ENCODE results near the gene GALNT12. TPM values are rescaled to one million over a fixed set of nuclear protein-coding genes. Genes with fewer than 3 reads are reported as not detected.

Gene GALNT12
- total and polyA plus RNA-seq, 2 donors (not counting 1 experiment from before 2014, with no cell fraction given): 3.2 to 4.5 TPM

GRCh38 chr9:98821831-98822230 lies 14.4 kb downstream of the GALNT12 start:
- no peak for DNase-seq
- no peak for ATAC-seq (ENCODE audit: low read depth)
- intact Hi-C loops (cut with micrococcal nuclease): no loop called here
- H3K27me3 ChIP-seq (replicated peaks in 1 of 4; ENCODE audit: control extremely low read depth in 1 of 4, control insufficient read depth in 3 of 4, insufficient read depth in 4 of 4, low read length in 3 of 4): no peaks in the 10 kb centered on the region
- H2AFZ ChIP-seq (ENCODE audit: insufficient read depth, low read depth, low read length, poor library complexity, severe bottlenecking): no peak overlapping the region
- H3K79me2 ChIP-seq (ENCODE audit: control insufficient read depth, insufficient read depth, low read length): no peaks in the 10 kb centered on the region
- WGBS (ENCODE audit: insufficient coverage): 100% methylated on average over 2 of the region's 2 CpGs
- CTCF ChIA-PET: no interaction called here
- H3K4me1 ChIP-seq (ENCODE audit: control insufficient read depth in 2 of 2, insufficient read depth in 2 of 2, low read length in 2 of 2): no peaks in the 10 kb centered on the region
- Mint-ChIP-seq H3K9me3 (ENCODE audit: insufficient read depth) (no peaks in the 10 kb centered on the region), H3K27me3 (no peaks in the 10 kb centered on the region), H3K4me1 (no peaks in the 10 kb centered on the region), H3K27ac (no peak overlapping the region), H3K4me3 (no peak overlapping the region)
- H4K20me1 ChIP-seq (ENCODE audit: control insufficient read depth, insufficient read depth, low read length, poor library complexity, severe bottlenecking): no peaks in the 10 kb centered on the region
- no peaks in the 10 kb centered on the region for H3K36me3 ChIP-seq (replicated peaks in 1 of 2; ENCODE audit: control extremely low read depth in 1 of 2, control insufficient read depth in 1 of 2, extremely low read depth in 1 of 2, insufficient read depth in 2 of 2, low read length in 1 of 2)
- POLR2A ChIA-PET: no interaction called here
- no peak overlapping the region for H3K4me2 ChIP-seq (replicated peaks; ENCODE audit: low read depth, low read length, poor library complexity, severe bottlenecking)
- H3K9ac ChIP-seq (ENCODE audit: low read length): no peak overlapping the region
- TF ChIP-seq EZH2 (IDR thresholded peaks at IDR 0.05; ENCODE audit: borderline replicate concordance, insufficient read depth, low read depth, low read length, poor library complexity, severe bottlenecking): no peak
- TF ChIP-seq, protein P1, sequence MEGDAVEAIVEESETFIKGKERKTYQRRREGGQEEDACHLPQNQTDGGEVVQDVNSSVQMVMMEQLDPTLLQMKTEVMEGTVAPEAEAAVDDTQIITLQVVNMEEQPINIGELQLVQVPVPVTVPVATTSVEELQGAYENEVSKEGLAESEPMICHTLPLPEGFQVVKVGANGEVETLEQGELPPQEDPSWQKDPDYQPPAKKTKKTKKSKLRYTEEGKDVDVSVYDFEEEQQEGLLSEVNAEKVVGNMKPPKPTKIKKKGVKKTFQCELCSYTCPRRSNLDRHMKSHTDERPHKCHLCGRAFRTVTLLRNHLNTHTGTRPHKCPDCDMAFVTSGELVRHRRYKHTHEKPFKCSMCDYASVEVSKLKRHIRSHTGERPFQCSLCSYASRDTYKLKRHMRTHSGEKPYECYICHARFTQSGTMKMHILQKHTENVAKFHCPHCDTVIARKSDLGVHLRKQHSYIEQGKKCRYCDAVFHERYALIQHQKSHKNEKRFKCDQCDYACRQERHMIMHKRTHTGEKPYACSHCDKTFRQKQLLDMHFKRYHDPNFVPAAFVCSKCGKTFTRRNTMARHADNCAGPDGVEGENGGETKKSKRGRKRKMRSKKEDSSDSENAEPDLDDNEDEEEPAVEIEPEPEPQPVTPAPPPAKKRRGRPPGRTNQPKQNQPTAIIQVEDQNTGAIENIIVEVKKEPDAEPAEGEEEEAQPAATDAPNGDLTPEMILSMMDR (IDR thresholded peaks at IDR 0.05): no peak
- H3K4me3 ChIP-seq (ENCODE audit: control extremely low read depth in 1 of 5, extremely low read depth in 1 of 5, insufficient read depth in 1 of 5, low read depth in 2 of 5, low read length in 4 of 5): no peak overlapping the region
- H3K9me3 ChIP-seq (ENCODE audit: control extremely low read depth in 1 of 3, control insufficient read depth in 2 of 3, insufficient read depth in 1 of 3, low read length in 2 of 3): peaks cover 0 to 12% (median 0%) of the 10 kb centered on the region in 3 donors
- H3K27ac ChIP-seq (ENCODE audit: low read length in 2 of 2): no peak overlapping the region

DNA sequence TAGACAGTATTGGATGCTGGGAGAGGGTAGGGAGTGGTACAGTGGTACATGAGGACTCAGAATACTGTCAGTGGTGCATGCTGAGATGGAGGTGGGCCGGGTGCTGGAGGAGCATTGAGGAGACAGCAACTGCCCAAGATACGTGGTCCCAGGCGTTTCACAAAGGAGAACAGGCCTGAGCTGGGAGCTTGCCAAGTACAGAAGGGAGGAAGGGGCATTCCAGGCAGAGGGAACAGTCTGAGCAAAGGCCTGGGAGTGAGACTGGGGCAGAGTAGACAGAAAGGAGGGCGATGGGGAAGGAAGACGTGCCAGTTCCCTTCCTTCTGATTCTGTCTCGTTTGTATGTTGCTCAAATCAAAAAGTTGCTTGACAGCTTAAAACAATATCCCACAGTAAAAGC lies 15.2 kb downstream of the GALNT12 start:
- Histone ChIP-seq H2AFZ (ENCODE audit: insufficient read depth, low read depth, low read length, poor library complexity, severe bottlenecking) (no peak overlapping the region), H3K9me3 (ENCODE audit: control extremely low read depth in 1 of 3, control insufficient read depth in 2 of 3, insufficient read depth in 1 of 3, low read length in 2 of 3) (peaks cover 0 to 12% (median 0%) of the 10 kb centered on the region in 3 donors), H3K4me1 (ENCODE audit: control insufficient read depth in 2 of 2, insufficient read depth in 2 of 2, low read length in 2 of 2) (no peaks in the 10 kb centered on the region), H3K79me2 (ENCODE audit: control insufficient read depth, insufficient read depth, low read length) (no peaks in the 10 kb centered on the region), H3K36me3 (replicated peaks in 1 of 2; ENCODE audit: control extremely low read depth in 1 of 2, control insufficient read depth in 1 of 2, extremely low read depth in 1 of 2, insufficient read depth in 2 of 2, low read length in 1 of 2) (no peaks in the 10 kb centered on the region), H3K27me3 (replicated peaks in 1 of 4; ENCODE audit: control extremely low read depth in 1 of 4, control insufficient read depth in 3 of 4, insufficient read depth in 4 of 4, low read length in 3 of 4) (no peaks in the 10 kb centered on the region), H4K20me1 (ENCODE audit: control insufficient read depth, insufficient read depth, low read length, poor library complexity, severe bottlenecking) (no peaks in the 10 kb centered on the region), H3K4me3 (ENCODE audit: control extremely low read depth in 1 of 5, extremely low read depth in 1 of 5, insufficient read depth in 1 of 5, low read depth in 2 of 5, low read length in 4 of 5) (no peak overlapping the region), H3K9ac (ENCODE audit: low read length) (no peak overlapping the region), H3K27ac (ENCODE audit: low read length in 2 of 2) (no peak overlapping the region), H3K4me2 (replicated peaks; ENCODE audit: low read depth, low read length, poor library complexity, severe bottlenecking) (no peak overlapping the region)
- WGBS (ENCODE audit: insufficient coverage): 97% methylated on average over 3 of the region's 6 CpGs
- Mint-ChIP-seq H3K4me3 (no peak overlapping the region), H3K9me3 (ENCODE audit: insufficient read depth) (no peaks in the 10 kb centered on the region), H3K27me3 (no peaks in the 10 kb centered on the region), H3K27ac (no peak overlapping the region), H3K4me1 (no peaks in the 10 kb centered on the region)
- intact Hi-C loops (cut with micrococcal nuclease): no loop called here
- ChIA-PET POLR2A (no interaction called here), CTCF (no interaction called here)
- no peak for TF ChIP-seq EZH2 (IDR thresholded peaks at IDR 0.05; ENCODE audit: borderline replicate concordance, insufficient read depth, low read depth, low read length, poor library complexity, severe bottlenecking)
- TF ChIP-seq, protein P1 (IDR thresholded peaks at IDR 0.05): no peak
- ATAC-seq (ENCODE audit: low read depth): no peak
- no peak for DNase-seq
